SU-DHL-6 (cell line): ENCODE results near the gene PREX1.

Source experiments
- H2AFZ ChIP-seq: fragments of 200-600 bp; sonication (generic); 2 replicates; pipeline ENCODE4 v1.6.1; 2014; ENCODE audit warnings: low read depth, mild to moderate bottlenecking, moderate library complexity, mixed read lengths, antibody characterized with exemption, low read length; ENCODE audit not compliant: severe bottlenecking
- H3F3A ChIP-seq: fragments of 200-600 bp; shearing (Covaris generic); 2 replicates; pipeline ENCODE4 v1.6.0; 2016; ENCODE audit warnings: antibody characterized with exemption, mild to moderate bottlenecking; ENCODE audit not compliant: insufficient read depth
- H3K27ac ChIP-seq: fragments of 200-600 bp; sonication (generic); 2 replicates; pipeline ENCODE4 v1.5.1; 2016; ENCODE audit warnings: low read depth, mild to moderate bottlenecking, low read length, moderate library complexity, mixed read lengths
- H3K27me3 ChIP-seq: fragments of 200-600 bp; sonication (generic), shearing (Covaris generic); 2 replicates; pipeline ENCODE4 v1.6.0; 2014; ENCODE audit warnings: mild to moderate bottlenecking, low read length
- H3K36me3 ChIP-seq: fragments of 200-600 bp; sonication (generic); 2 replicates; pipeline ENCODE4 v1.6.1; 2014; ENCODE audit warnings: mild to moderate bottlenecking, low read length, mixed read lengths
- H3K4me2 ChIP-seq: fragments of 300-600, 200-600 bp; shearing (Covaris generic), sonication (generic); 2 replicates; pipeline ENCODE4 v1.6.0; 2014; ENCODE audit warnings: low read length, low read depth, mild to moderate bottlenecking; ENCODE audit not compliant: poor library complexity, severe bottlenecking
- H3K4me3 ChIP-seq: fragments of 200-600 bp; sonication (generic); 2 replicates; pipeline ENCODE4 v1.5.1; 2014; ENCODE audit warnings: antibody characterized with exemption, low read length, mild to moderate bottlenecking, mixed read lengths; ENCODE audit not compliant: insufficient read depth, poor library complexity, severe bottlenecking
- H3K79me2 ChIP-seq: fragments of 200-600 bp; sonication (generic); 2 replicates; pipeline ENCODE4 v1.6.1; 2014; ENCODE audit warnings: mild to moderate bottlenecking, low read length, moderate library complexity; ENCODE audit not compliant: insufficient read depth
- H3K9ac ChIP-seq: fragments of 200-600 bp; sonication (generic); 2 replicates; pipeline ENCODE4 v1.7.0; 2014; ENCODE audit warnings: mild to moderate bottlenecking, low read length
- H3K9me2 ChIP-seq: fragments of 200-600 bp; sonication (generic); replicated peaks from 2 replicates; pipeline ENCODE4 v1.6.1; 2014; ENCODE audit warnings: low read length; ENCODE audit not compliant: insufficient read depth
- H3K9me3 ChIP-seq: fragments of 200-600 bp; sonication (generic); 2 replicates; pipeline ENCODE4 v1.6.1; 2014; ENCODE audit warnings: low read length, mixed read lengths; ENCODE audit not compliant: insufficient read depth
- H4K20me1 ChIP-seq: fragments of 200-600 bp; sonication (generic); 2 replicates; pipeline ENCODE4 v1.6.1; 2014; ENCODE audit warnings: low read depth, mild to moderate bottlenecking, antibody characterized with exemption, low read length, moderate library complexity, mixed read lengths
- CTCF ChIP-seq: fragments of 200-600 bp; sonication (generic); IDR thresholded peaks from one replicate; pipeline ENCODE4 v1.5.1; 2017; ENCODE audit warnings: antibody characterized with exemption, mild to moderate bottlenecking, low read length, moderate library complexity; ENCODE audit not compliant: insufficient read depth, poor library complexity, severe bottlenecking
- EZH2phosphoT487 ChIP-seq: fragments of 200-600 bp; sonication (generic), shearing (Covaris generic); conservative IDR thresholded peaks from 2 replicates; pipeline ENCODE4 v1.6.1; 2018; ENCODE audit warnings: mild to moderate bottlenecking, antibody characterized with exemption, low read length, moderate library complexity, mixed read lengths

PREX1 gene

DNA sequence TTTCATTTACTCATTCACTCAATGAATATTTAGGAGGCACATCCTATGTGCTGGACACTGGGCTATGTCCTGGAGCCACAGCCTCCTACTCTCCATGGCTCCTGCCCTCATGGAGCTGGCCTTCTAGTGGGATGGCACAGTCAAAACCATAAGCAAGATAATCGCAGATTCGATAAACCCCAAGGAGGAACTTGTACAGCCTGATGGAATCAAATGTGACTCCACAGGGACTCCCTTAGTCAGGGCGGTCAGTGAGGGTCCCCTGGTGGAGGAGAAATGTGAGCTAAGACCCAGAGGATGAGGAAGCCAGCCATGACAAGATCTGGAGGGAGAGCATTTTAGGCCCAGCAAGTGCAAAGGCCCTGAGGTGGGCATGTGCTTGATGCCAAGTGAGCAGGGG is 211.9 kb downstream of the PREX1 start:
- Histone ChIP-seq H3K4me3 (no peak overlapping the region), H3K27ac (no peak overlapping the region), H4K20me1 (no peaks in the 10 kb centered on the region), H3K9me3 (no peaks in the 10 kb centered on the region), H3K27me3 (no peaks in the 10 kb centered on the region), H3F3A (no peaks in the 10 kb centered on the region), H3K79me2 (no peaks in the 10 kb centered on the region), H2AFZ (no peak overlapping the region), H3K9me2 (no peaks in the 10 kb centered on the region), H3K36me3 (no peaks in the 10 kb centered on the region), H3K9ac (no peak overlapping the region), H3K4me2 (no peak overlapping the region)
- TF ChIP-seq CTCF (no peak), EZH2phosphoT487 (no peak)

GRCh38 chr20:48614593-48615274 is 213.1 kb downstream of the PREX1 start:
- Histone ChIP-seq H3K9ac (no peak overlapping the region), H3F3A (no peaks in the 10 kb centered on the region), H3K9me2 (no peaks in the 10 kb centered on the region), H3K27me3 (no peaks in the 10 kb centered on the region), H3K36me3 (no peaks in the 10 kb centered on the region), H3K27ac (no peak overlapping the region), H2AFZ (no peak overlapping the region), H3K79me2 (no peaks in the 10 kb centered on the region), H4K20me1 (no peaks in the 10 kb centered on the region), H3K4me2 (no peak overlapping the region), H3K4me3 (no peak overlapping the region), H3K9me3 (no peaks in the 10 kb centered on the region)
- TF ChIP-seq EZH2phosphoT487 (no peak), CTCF (no peak)

- no peak overlapping the region for H3K27ac ChIP-seq
- no peaks in the 10 kb centered on the region for H3F3A ChIP-seq
- no peaks in the 10 kb centered on the region for H4K20me1 ChIP-seq
- no peak overlapping the region for H3K4me2 ChIP-seq
- H3K4me3 ChIP-seq = no peak overlapping the region
- H3K36me3 ChIP-seq = no peaks in the 10 kb centered on the region
- TF ChIP-seq CTCF (no peak), EZH2phosphoT487 (no peak)
- H3K79me2 ChIP-seq = no peaks in the 10 kb centered on the region
- no peaks in the 10 kb centered on the region for H3K27me3 ChIP-seq
- H3K9me2 ChIP-seq = no peaks in the 10 kb centered on the region
- no peak overlapping the region for H3K9ac ChIP-seq
- H2AFZ ChIP-seq = no peak overlapping the region
- H3K9me3 ChIP-seq = no peaks in the 10 kb centered on the region
Observed at GRCh38 chr20:48613926-48614325, 213.9 kb downstream of the PREX1 start.
